Lower lobe of right lung (tissue), 2 donors: Measurements from ENCODE around the gene FARS2. TPM values are rescaled to one million over a fixed set of nuclear protein-coding genes. Genes with fewer than 3 reads are reported as not detected.

ENCODE experiments used
- ATAC-seq, 2 donors: fragments of 200-7000 bp; cut with Tn5 transposase; one replicate each; pipeline ENCODE4 v1.9.1; 2020 to 2022; ENCODE audit warnings: mild to moderate bottlenecking in 2 of 2, moderate library complexity in 2 of 2
- DNase-seq: peaks from one replicate; pipeline ENCODE4 v3.0.0-alpha.2; 2020
- H3K27ac ChIP-seq: fragments of 200-600 bp; one replicate; pipeline ENCODE4 v1.8.0; 2022
- H3K27me3 ChIP-seq: fragments of 200-600 bp; one replicate; pipeline ENCODE4 v1.8.0; 2022; ENCODE audit warnings: low read depth
- H3K36me3 ChIP-seq: fragments of 200-600 bp; one replicate; pipeline ENCODE4 v1.8.0; 2022; ENCODE audit warnings: mild to moderate bottlenecking
- H3K4me1 ChIP-seq: fragments of 200-600 bp; one replicate; pipeline ENCODE4 v1.8.0; 2022
- H3K4me3 ChIP-seq: fragments of 200-600 bp; one replicate; pipeline ENCODE4 v1.8.0; 2022; ENCODE audit warnings: mild to moderate bottlenecking
- H3K9me3 ChIP-seq: fragments of 200-600 bp; one replicate; pipeline ENCODE4 v1.8.0; 2022
- intact Hi-C: fragments of 100-400 bp; cut with DNase I; formaldehyde crosslinking; loops from one replicate; pipeline ENCODE4 v1.11.0; 2022
- total RNA-seq: library from RNA; stranded (reverse); fragmentation: NEBNext Ultra II Directional; extraction: Animal tissue kit (Norgen Biotek cat#: 25700); gene quantifications from one replicate; pipeline ENCODE4 v1.2.1, GENCODE V29; 2021
- TF ChIP-seq, protein P1 (sequence below): fragments of 200-600 bp; IDR thresholded peaks from one replicate; pipeline ENCODE4 v1.8.0; 2022; ENCODE audit warnings: antibody characterized with exemption, mild to moderate bottlenecking
- donor health status: DM: no; HTN: yes; CAD: no; lungs with severe emphysema.

FARS2 gene
- total RNA-seq, 1 donor from 2014 or later: 17.0 TPM

DNA sequence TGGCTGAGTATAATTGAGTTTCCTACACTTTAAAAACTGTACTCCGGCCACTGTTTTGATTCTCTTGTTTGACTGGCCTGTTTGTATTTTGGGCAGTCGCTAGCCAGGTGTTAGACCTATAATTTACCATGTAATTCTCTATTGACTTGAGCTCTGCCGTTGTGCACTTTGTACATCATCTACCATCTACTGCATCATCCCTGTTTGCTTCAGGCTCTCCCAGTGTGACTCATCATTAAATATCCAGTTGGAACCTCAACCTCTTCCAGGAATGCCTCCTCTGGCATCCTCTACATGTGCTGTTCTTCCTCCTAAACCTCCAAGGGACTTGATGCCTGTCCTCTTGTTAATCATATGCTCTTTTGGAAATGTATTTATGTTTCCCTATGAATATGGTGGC, 72.3 kb downstream of the FARS2 start:
- Histone ChIP-seq H3K27me3 (no peaks in the 10 kb centered on the region), H3K36me3 (no peaks in the 10 kb centered on the region), H3K27ac (no peak overlapping the region), H3K9me3 (no peaks in the 10 kb centered on the region), H3K4me1 (no peaks in the 10 kb centered on the region), H3K4me3 (no peak overlapping the region)
- ATAC-seq (no peak), DNase-seq (no peak)
- intact Hi-C loops: no loop called here
- TF ChIP-seq, protein P1, sequence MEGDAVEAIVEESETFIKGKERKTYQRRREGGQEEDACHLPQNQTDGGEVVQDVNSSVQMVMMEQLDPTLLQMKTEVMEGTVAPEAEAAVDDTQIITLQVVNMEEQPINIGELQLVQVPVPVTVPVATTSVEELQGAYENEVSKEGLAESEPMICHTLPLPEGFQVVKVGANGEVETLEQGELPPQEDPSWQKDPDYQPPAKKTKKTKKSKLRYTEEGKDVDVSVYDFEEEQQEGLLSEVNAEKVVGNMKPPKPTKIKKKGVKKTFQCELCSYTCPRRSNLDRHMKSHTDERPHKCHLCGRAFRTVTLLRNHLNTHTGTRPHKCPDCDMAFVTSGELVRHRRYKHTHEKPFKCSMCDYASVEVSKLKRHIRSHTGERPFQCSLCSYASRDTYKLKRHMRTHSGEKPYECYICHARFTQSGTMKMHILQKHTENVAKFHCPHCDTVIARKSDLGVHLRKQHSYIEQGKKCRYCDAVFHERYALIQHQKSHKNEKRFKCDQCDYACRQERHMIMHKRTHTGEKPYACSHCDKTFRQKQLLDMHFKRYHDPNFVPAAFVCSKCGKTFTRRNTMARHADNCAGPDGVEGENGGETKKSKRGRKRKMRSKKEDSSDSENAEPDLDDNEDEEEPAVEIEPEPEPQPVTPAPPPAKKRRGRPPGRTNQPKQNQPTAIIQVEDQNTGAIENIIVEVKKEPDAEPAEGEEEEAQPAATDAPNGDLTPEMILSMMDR: no peak

DNA sequence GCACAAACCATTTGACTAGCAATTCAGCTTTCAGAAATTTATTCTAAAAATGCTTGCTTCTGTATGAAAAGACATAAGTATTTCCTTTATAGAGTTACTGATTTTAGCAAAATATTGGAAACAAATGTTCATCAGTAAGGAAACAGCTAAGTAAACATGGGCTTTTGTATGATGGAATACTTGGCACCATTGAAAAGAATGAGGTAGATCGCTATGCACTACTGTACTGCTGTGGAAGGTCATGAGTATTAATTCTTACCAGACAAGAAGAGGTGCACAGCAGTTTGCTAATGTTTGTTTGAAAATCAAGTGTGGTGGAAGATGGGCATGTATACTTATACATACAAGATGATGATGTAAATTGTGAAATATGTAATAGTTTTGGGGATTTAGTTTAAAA, 73.0 kb downstream of the FARS2 start:
- Histone ChIP-seq H3K27me3 (no peaks in the 10 kb centered on the region), H3K27ac (no peak overlapping the region), H3K4me3 (no peak overlapping the region), H3K36me3 (no peaks in the 10 kb centered on the region), H3K4me1 (no peaks in the 10 kb centered on the region), H3K9me3 (no peaks in the 10 kb centered on the region)
- intact Hi-C loops: no loop called here
- DNase-seq: no peak
- no peak for ATAC-seq
- TF ChIP-seq, protein P1: no peak

DNA sequence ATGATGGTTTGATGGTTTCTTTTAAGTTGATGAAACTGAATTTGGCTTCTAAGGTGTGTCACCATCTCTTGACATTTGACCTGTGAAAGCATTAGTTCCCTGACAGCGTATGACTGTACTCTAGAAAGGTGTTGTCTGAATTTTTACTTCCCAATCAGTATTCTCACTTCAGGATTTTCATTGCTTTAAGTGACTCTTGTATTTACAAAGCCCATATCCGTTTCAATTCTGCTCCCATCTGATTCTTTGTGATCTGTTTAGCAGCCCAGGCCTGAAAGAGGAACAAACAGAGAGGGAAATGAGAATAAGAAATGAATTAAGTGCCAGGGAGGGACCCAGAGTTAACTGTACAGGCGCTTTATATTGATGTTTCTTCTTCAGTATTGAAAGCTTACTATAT, 73.7 kb downstream of the FARS2 start:
- Histone ChIP-seq H3K4me3 (no peak overlapping the region), H3K4me1 (no peaks in the 10 kb centered on the region), H3K27ac (no peak overlapping the region), H3K9me3 (no peaks in the 10 kb centered on the region), H3K27me3 (no peaks in the 10 kb centered on the region), H3K36me3 (no peaks in the 10 kb centered on the region)
- ATAC-seq (no peak), DNase-seq (no peak)
- TF ChIP-seq, protein P1: no peak
- intact Hi-C loops: no loop called here

DNA sequence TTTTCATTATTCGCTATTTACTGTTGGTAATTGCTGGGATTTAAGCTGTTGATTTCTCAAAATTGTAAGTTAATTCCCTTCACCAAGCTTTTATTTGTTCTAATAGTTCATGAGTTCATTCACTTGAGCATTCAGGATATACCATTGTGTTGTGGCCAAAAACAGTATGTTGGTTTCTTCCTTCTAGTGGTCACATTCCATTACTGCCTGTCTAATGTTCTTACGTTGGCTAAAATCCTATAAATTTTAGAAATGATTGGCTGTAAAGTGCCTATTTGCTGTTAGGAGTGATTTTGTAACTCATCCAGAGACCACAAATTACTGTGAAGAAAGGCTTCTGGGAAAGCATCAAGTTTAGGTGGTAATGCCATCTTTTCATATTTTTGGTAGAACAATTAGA, 76.3 kb downstream of the FARS2 start:
- intact Hi-C loops: no loop called here
- Histone ChIP-seq H3K4me1 (no peaks in the 10 kb centered on the region), H3K27me3 (no peaks in the 10 kb centered on the region), H3K36me3 (no peaks in the 10 kb centered on the region), H3K27ac (no peak overlapping the region), H3K4me3 (no peak overlapping the region), H3K9me3 (no peaks in the 10 kb centered on the region)
- ATAC-seq (no peak), DNase-seq (no peak)
- TF ChIP-seq, protein P1: no peak

DNA sequence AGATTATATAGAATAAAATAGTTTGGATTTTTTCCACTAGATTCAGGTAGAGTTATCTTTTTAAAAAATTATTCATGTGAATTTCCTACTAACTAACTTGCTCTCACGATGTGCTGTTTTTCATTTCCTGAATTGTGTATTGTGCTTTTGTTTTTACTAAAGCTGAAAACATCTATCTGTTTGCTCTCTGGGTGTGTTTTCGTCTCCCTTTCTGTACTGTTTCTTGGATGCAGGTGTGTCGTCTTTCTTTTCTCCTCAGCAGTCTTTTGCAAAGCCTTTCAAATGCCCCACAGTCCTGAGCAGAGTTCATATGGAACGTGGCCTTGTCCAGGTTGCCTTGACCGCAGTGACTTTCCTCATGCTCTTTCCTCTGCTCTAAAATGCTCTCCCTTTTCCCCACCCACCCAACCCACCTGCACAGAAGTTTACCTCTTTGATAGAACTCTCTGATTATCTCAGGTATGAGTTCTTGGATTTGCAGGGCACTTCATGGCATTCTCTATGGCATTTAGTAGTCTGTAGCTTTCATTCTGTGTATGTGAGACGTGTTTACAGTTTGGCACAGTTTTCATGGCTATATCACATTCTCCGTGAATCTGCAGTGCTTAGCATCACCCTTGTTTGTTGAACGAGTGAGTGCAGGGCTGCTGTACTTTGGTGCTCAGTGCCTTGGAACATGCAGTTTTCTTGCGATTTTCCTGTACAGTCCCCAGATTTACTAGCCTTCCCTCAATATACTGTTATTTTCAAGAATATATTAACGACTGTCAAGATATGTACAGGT, 77.1 kb downstream of the FARS2 start:
- no peak for DNase-seq
- ATAC-seq: no peak
- intact Hi-C loops: no loop called here

More for the DNA sequence above, 77.1 kb downstream of the FARS2 start:
- TF ChIP-seq, protein P1: no peak
- H3K4me1 ChIP-seq: no peaks in the 10 kb centered on the region
- H3K36me3 ChIP-seq: no peaks in the 10 kb centered on the region
- H3K27ac ChIP-seq: no peak overlapping the region
- no peaks in the 10 kb centered on the region for H3K9me3 ChIP-seq
- H3K4me3 ChIP-seq: no peak overlapping the region
- no peaks in the 10 kb centered on the region for H3K27me3 ChIP-seq
